GM12878 (cell line): ENCODE results near the gene TRAF5. TPM values are rescaled to one million over a fixed set of nuclear protein-coding genes. Genes with fewer than 3 reads are reported as not detected.
"Not testable (repeated sequence)": the region's sequence is repeated elsewhere in the genome, so short reads cannot be mapped to it uniquely, and the experiment has no call there.

Experiments
- ATAC-seq: fragments of 200-7000 bp; cut with Tn5 transposase; 3 replicates; pipeline ENCODE4 v1.9.1; 2020; ENCODE audit warnings: mild to moderate bottlenecking, moderate library complexity
- BruUV-seq: library from RNA; stranded (reverse); fragments of 400-500 nt; replicated peaks from 2 replicates; lab custom pipeline; 2021; lab: Mats Ljungman, UMichigan
- CTCF ChIA-PET: fragments of 300-600 bp; sonication (Branson Sonifier 250); formaldehyde crosslinking; extraction: SDS; loops from one replicate; lab custom pipeline; 2021; ENCODE audit warnings: inconsistent platforms; lab: Yijun Ruan, JAX
- POLR2A ChIA-PET: fragments of 350-600 bp; formaldehyde crosslinking; extraction: SDS; loops from one replicate; lab custom pipeline; 2021; ENCODE audit warnings: inconsistent platforms; lab: Charles Lee
- RAD21 ChIA-PET: fragments of 300-600 bp; sonication (Branson Sonifier 250); formaldehyde crosslinking; loops from one replicate; lab custom pipeline; 2023; ENCODE audit warnings: antibody characterized with exemption; ENCODE audit not compliant: unreplicated experiment; lab: Charles Lee
- SMC1A ChIA-PET: fragments of 300-600 bp; sonication (Branson Sonifier 250); formaldehyde crosslinking; loops from one replicate; lab custom pipeline; 2023; ENCODE audit not compliant: unreplicated experiment, uncharacterized antibody; lab: Charles Lee
- DNase-seq: peaks from one replicate; pipeline ENCODE4 v3.0.0-alpha.2; 2011; ENCODE audit warnings: low read depth, low spot score
- FAIRE-seq: peaks from 3 replicates; lab custom pipeline; 2011; peaks lifted over from hg19 to GRCh38; lab: Jason Lieb, UNC
- H2AFZ ChIP-seq: 2 replicates; pipeline ENCODE4 v1.6.0; 2011; ENCODE audit warnings: low read depth, low read length, control low read depth; ENCODE audit not compliant: control insufficient read depth
- H3K27ac ChIP-seq: 2 replicates; pipeline ENCODE4 v1.5.1; 2011; ENCODE audit warnings: control low read depth; ENCODE audit not compliant: control insufficient read depth, insufficient read depth
- H3K27me3 ChIP-seq, 2 experiments: replicated peaks in 1 of 2; 2 replicates each; pipeline versions ENCODE4 v1.6.0 to v1.6.1; 2011; ENCODE audit warnings: low read length in 1 of 2; ENCODE audit not compliant: control insufficient read depth in 2 of 2, insufficient read depth in 2 of 2
- H3K36me3 ChIP-seq, 2 experiments: 2 replicates each; pipeline ENCODE4 v1.5.1; 2011; ENCODE audit warnings: low read length in 1 of 2; ENCODE audit not compliant: control insufficient read depth in 2 of 2, insufficient read depth in 2 of 2
- H3K4me1 ChIP-seq: 2 replicates; pipeline ENCODE4 v1.6.1; 2011; ENCODE audit warnings: mild to moderate bottlenecking, low read length, moderate library complexity, mixed read lengths; ENCODE audit not compliant: control insufficient read depth, insufficient read depth
- H3K4me2 ChIP-seq: 2 replicates; pipeline ENCODE4 v1.6.0; 2011; ENCODE audit warnings: control low read depth; ENCODE audit not compliant: control insufficient read depth, insufficient read depth
- H3K4me3 ChIP-seq: fragments of 200-600 bp; sonication (generic); 2 replicates; pipeline ENCODE4 v1.5.1; 2016
- H3K79me2 ChIP-seq: 2 replicates; pipeline ENCODE4 v1.6.0; 2011; ENCODE audit warnings: low read length; ENCODE audit not compliant: control insufficient read depth, insufficient read depth
- H3K9ac ChIP-seq: 2 replicates; pipeline ENCODE4 v1.8.0; 2011; ENCODE audit warnings: low read length, control low read depth, mixed read lengths; ENCODE audit not compliant: control insufficient read depth, insufficient read depth
- H3K9me3 ChIP-seq: replicated peaks from 3 replicates; pipeline ENCODE4 v1.5.1; 2011; ENCODE audit warnings: mild to moderate bottlenecking, low read length; ENCODE audit not compliant: control insufficient read depth, insufficient read depth
- H4K20me1 ChIP-seq: 2 replicates; pipeline ENCODE4 v1.6.0; 2011; ENCODE audit not compliant: control insufficient read depth, insufficient read depth
- BHLHE40 ChIP-seq, 2 experiments: fragments of 450-650 bp in 1 of 2; IDR thresholded peaks; 2 replicates each; pipeline ENCODE4 v1.6.1; 2011 to 2017; ENCODE audit warnings: low read depth in 2 of 2, borderline replicate concordance in 1 of 2, improper control_type of control experiment in 1 of 2, low read length in 1 of 2, mild to moderate bottlenecking in 1 of 2
- CEBPB ChIP-seq, 2 experiments: fragments of 150-350 bp in 1 of 2; IDR thresholded peaks; 2 replicates each; pipeline ENCODE4 v1.6.1; 2012 to 2014; ENCODE audit warnings: low read depth in 2 of 2, low read length in 2 of 2, borderline replicate concordance in 1 of 2, inconsistent platforms in 1 of 2
- PAX8 ChIP-seq: fragments of 450-650 bp; IDR thresholded peaks from 2 replicates; pipeline ENCODE4 v1.6.1; 2017; ENCODE audit warnings: mild to moderate bottlenecking, moderate library complexity
- SIX5 ChIP-seq: IDR thresholded peaks from 2 replicates; pipeline ENCODE4 v1.6.1; 2011; ENCODE audit warnings: mild to moderate bottlenecking, low read depth, low read length, moderate library complexity; ENCODE audit not compliant: severe bottlenecking
- TCF7 ChIP-seq: IDR thresholded peaks from 2 replicates; pipeline ENCODE4 v1.6.1; 2014; ENCODE audit warnings: antibody characterized with exemption, borderline replicate concordance
- ZSCAN29 ChIP-seq: fragments of 450-650 bp; IDR thresholded peaks from 2 replicates; pipeline ENCODE4 v1.6.1; 2017; ENCODE audit warnings: mild to moderate bottlenecking, moderate library complexity
- WGBS: methylation state at CpG from one replicate; pipeline ENCODE4 v1.1.6; 2016; ENCODE audit warnings: low lambda C conversion rate; ENCODE audit not compliant: insufficient replicate concordance, insufficient coverage; ENCODE audit errors: missing lambda C conversion rate; 5-methylcytosine and 5-hydroxymethylcytosine counted together
- in situ Hi-C: fragments of 300-500 bp; cut with MboI; formaldehyde crosslinking; loops from 9 replicates; pipeline ENCODE4 v1.14.3; 2018; ENCODE audit warnings: mixed read lengths
- intact Hi-C: fragments of 100-400 bp; cut with micrococcal nuclease; formaldehyde crosslinking; loops from one replicate; pipeline ENCODE4 v1.14.2; 2022; ENCODE audit not compliant: unreplicated experiment
- polyA plus RNA-seq, 11 experiments: library from polyadenylated mRNA; depleted of rRNA in 4 of 11; unstranded in 6 of 11; stranded (reverse) in 5 of 11; fragments of >200 nt; fragmentation: Nextera tagmentation in 4 of 11; fragmentation: Illumina TruSeq in 1 of 11; extraction: Ambion mirVana in 4 of 11; extraction: Trizol in 1 of 11; gene quantifications; 1 replicate in 1 of 11; 2 replicates in 10 of 11; pipeline versions ENCODE4 v1.2.1 to v1.2.3, GENCODE V29; 2011 to 2016; ENCODE audit warnings: inconsistent platforms in 2 of 11, missing spikeins in 2 of 11, low read depth in 1 of 11
- total RNA-seq, 4 experiments: library from RNA; depleted of rRNA in 3 of 4; stranded (reverse); fragments of >200 nt in 3 of 4; fragmentation: Illumina TruSeq in 1 of 4; extraction: Trizol in 1 of 4; gene quantifications; 2 replicates each; pipeline versions ENCODE4 v1.2.1 to v1.2.3, GENCODE V29; 2013 to 2021

Gene TRAF5
- total and polyA plus RNA-seq, 10 of the 15 experiments (the other 5 are each of a cell fraction or from before 2014, with no cell fraction given): 10.6 to 36.5 (median 26.3) TPM

- no peak for DNase-seq
- CTCF ChIA-PET: interaction anchor here (0.7 to 1.6 kb wide), 3 partner anchors 63 to 294 kb away, joined by 3 to 4 read pairs (median 3); no protein-coding TSS in a partner anchor
- H3K9me3 ChIP-seq: no peaks in the 10 kb centered on the region
- H3K27ac ChIP-seq: no peak overlapping the region
- FAIRE-seq: no peak
- SMC1A ChIA-PET: no interaction called here
- no peaks in the 10 kb centered on the region for H3K4me1 ChIP-seq
- WGBS: 70% methylated on average over 2 of the region's 2 CpGs
- in situ Hi-C loops: no loop called here
- H2AFZ ChIP-seq: no peak overlapping the region
- TF ChIP-seq SIX5: no peak
- no peak for TF ChIP-seq TCF7
- TF ChIP-seq PAX8: no peak
- TF ChIP-seq ZSCAN29: no peak
- no peak for TF ChIP-seq BHLHE40 (IDR thresholded peaks at IDR 0.05; ENCODE audit: borderline replicate concordance in 1 of 2, low read depth in 2 of 2, low read length in 1 of 2)
- no peak overlapping the region for H3K4me3 ChIP-seq
- ATAC-seq: no peak
- no peaks in the 10 kb centered on the region for H3K27me3 ChIP-seq
- no peak overlapping the region for H3K9ac ChIP-seq
- POLR2A ChIA-PET: interaction anchor here (0.6 to 1.5 kb wide), 5 partner anchors 58 to 1579 kb away, joined by 3 to 7 read pairs (median 5); no protein-coding TSS in a partner anchor
- RAD21 ChIA-PET: no interaction called here
- H3K79me2 ChIP-seq: peaks cover 12% of the 10 kb centered on the region
- H3K4me2 ChIP-seq: no peak overlapping the region
- no peaks in the 10 kb centered on the region for H4K20me1 ChIP-seq
- no peaks in the 10 kb centered on the region for H3K36me3 ChIP-seq
- no TSS peak for BruUV-seq
- intact Hi-C loops: no loop called here
Observed at GRCh38 chr1:211386921-211387320, 60.3 kb downstream of the TRAF5 start.

- H3K27me3 ChIP-seq, H3K9me3 ChIP-seq, H3K4me3 ChIP-seq, DNase-seq, H4K20me1 ChIP-seq, H3K4me1 ChIP-seq, RAD21 ChIA-PET, H3K9ac ChIP-seq, POLR2A ChIA-PET, ATAC-seq, intact Hi-C loops, H2AFZ ChIP-seq, SMC1A ChIA-PET, BruUV-seq, H3K36me3 ChIP-seq, H3K27ac ChIP-seq, H3K4me2 ChIP-seq, FAIRE-seq, CTCF ChIA-PET, in situ Hi-C loops, H3K79me2 ChIP-seq: not testable (repeated sequence)
- WGBS: 98% methylated on average over 7 of the region's 7 CpGs
- TF ChIP-seq CEBPB (IDR thresholded peaks at IDR 0.05; ENCODE audit: borderline replicate concordance in 1 of 2, low read depth in 2 of 2, low read length in 2 of 2): 0 out of 4 replicates have a peak, but pooled peaks of 1 of the 2 experiments have one; percentile 12
Observed at GRCh38 chr1:211390829-211391228, 64.2 kb downstream of the TRAF5 start.
